Amniotic epithelial cell (primary cell): Measurements from ENCODE around the gene SVBP.

ENCODE experiments used
- DNase-seq: peaks from one replicate; pipeline ENCODE4 v3.0.0-alpha.2; 2010; ENCODE audit warnings: low read depth

Gene SVBP

DNA sequence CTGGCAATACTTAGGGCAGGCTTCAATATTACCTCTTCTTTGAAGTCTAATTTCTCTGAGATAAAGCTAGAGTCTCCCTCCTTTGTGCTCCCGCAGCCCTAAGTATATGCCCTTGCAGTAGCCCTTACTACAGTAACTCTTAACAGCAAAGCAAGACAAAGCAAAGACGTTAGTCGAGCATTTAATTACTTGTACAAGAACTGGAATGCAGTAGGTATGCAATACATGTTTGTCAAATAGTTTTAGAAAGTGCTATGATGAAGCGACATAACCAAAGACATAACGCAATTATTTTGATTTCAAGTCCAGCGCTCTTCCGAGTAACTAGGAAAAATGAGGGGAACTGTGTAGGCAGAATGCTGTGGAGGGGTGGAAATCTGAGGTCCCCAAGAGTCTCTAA is 51.9 kb downstream of the SVBP start:
- no peak for DNase-seq

DNA sequence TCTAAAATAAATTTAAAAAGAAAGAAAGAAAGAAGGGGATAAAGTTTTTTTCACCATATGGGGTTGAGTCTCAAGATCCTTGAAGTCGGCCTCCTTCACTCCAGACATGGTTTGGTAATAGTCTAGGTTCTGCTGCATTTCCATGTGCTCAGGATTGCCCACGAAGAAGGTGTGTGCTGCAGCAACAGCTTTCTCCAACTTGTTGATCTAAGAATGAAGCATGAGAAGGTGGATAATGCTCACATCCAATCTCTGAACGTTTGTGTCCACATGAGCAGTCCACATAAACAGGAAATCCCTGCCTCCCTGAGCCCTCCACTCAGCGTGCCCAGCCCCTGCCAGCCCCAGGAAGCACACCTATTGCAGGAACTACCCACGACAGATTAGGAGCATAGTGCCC is 54.9 kb downstream of the SVBP start:
- no peak for DNase-seq

DNA sequence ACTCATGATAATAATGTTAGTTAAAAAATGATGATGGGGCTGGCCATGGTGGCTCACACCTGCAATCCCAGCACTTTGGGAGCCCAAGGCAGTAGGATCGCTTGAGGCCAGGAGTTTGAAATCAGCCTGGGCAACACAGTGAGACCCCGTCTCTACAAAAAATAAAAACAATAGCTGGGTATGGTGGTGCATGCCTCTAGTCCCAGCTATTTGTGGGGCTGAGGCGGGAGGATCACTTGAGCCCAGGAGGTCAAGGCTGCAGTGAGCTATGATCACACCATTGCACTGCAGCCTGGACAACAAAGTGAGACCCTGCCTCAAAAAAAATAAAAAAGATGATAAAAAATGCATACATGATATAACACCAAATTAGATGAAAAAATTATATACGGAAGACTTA is 55.6 kb downstream of the SVBP start:
- DNase-seq = no peak

DNA sequence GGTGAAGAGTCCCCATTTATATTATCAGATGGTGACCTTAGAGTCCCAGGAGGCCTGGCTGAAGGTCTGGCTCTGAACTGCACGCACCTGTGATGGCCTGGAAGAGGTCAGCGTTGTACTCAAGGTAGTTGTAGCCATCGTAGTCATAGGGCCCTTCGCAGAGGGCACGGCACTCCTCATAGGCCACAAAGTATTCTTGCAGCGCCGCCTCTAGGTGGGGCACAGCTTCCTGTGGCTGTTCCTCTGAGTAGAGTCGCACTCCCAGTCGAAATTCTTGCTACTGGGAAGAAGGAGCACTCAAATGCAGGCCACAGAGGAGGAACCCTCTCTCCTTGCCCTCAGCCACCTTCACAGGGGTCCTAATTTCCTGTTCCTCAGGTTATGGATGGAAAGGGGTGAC is 58.1 kb downstream of the SVBP start:
- DNase-seq = no peak

DNA sequence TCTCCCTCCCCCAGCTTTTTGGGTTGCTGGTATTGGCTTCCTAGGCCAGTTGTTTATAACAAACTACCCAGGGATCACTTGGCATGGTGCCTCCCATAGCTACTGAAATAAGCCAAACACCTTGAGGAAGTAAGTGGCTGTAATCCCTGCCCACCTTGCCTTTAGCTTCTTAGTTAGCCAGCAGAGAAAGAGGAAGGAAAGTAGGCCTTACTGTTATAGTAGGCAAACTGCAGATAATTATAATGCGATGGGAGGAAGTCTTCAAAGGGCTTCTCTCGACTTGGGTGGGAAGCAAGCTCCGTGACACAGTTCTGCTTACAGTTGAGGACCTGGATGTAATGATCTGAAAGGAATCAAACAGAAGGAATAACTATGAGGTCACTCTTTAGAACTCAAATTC is 58.6 kb downstream of the SVBP start:
- DNase-seq = no peak

DNA sequence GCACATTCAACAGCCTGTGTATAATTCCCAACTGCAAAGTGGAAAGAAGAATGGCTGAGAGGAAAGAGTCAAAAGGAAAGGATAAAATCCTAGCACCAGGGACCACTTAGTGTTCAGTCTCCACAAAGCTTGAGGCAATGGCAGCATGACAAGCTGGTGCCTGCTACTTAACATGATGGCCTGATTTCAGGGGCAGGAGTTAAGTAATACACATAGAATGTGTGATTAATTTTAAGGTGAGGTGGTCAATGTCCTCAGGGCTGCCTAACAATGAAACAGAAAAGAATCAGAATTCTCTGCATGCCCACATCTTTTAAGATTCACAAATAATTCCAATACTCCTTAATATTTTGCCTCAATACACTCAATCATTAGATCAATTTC is 59.3 kb downstream of the SVBP start:
- DNase-seq = no peak
